Measurements from ENCODE around the gene KRTAP5-1.

The KRTAP5-1 gene

GRCh38 chr11:1541474-1542204, 43.4 kb downstream of the KRTAP5-1 start:
- no peak for DNase-seq

GRCh38 chr11:1540074-1540473, 45.0 kb downstream of the KRTAP5-1 start:
- no peak for DNase-seq

- DNase-seq: no peak
These were observed 46.9 kb downstream of the KRTAP5-1 start for GRCh38 chr11:1538153-1538552.

- DNase-seq: no peak
These were observed 48.8 kb downstream of the KRTAP5-1 start for GRCh38 chr11:1536065-1536843.

GRCh38 chr11:1534682-1535081, 50.4 kb downstream of the KRTAP5-1 start:
- DNase-seq: no peak
